Activated CD4-positive, CD25-positive, alpha-beta regulatory T cell (primary cell): Measurements from ENCODE around the gene CPEB1.
"Not testable (repeated sequence)": the region's sequence is repeated elsewhere in the genome, so short reads cannot be mapped to it uniquely, and the experiment has no call there.

Experiments
- DNase-seq, 4 experiments: peaks; one replicate each; lab custom pipeline; 2025; lab: John Stamatoyannopoulos, UW

The CPEB1 gene

DNA sequence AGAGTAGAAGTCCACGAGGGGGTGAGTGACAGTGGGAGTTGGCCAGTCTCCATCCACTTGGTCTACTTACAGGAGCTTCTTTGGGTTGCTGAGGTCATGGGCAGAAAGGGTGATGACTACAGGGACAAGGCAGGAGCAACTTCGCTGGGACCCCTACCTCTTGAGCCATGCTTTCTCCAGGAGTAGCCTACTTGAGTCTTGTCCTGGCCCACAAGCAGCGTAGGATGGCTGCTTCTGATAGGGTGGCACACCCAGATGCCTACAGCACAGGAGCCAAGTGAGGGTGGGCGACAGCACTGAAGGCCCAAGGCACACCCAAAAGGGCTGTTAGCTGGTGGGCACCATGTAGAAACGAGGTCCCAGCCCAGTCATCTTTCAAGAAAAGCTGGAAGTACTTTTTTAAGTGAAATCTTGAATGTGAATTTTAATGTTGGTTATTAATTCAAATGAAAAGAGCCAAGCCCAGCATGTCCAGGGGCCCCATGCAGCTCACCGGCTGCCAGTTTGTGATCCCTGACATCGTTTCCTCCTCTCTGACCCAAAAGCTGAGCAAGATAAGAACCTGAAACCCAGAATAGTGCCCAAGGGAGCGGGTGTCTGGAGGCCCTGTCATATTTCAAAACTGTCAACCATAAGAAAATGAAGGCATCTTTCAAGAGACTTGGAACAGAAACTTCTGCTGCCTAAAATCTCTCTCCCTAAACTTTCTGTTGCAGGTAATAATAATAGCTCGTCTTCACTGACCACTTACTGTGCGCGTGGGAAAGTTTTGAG lies 2.2 kb upstream of the CPEB1 start:
- DNase-seq = no peak

DNA sequence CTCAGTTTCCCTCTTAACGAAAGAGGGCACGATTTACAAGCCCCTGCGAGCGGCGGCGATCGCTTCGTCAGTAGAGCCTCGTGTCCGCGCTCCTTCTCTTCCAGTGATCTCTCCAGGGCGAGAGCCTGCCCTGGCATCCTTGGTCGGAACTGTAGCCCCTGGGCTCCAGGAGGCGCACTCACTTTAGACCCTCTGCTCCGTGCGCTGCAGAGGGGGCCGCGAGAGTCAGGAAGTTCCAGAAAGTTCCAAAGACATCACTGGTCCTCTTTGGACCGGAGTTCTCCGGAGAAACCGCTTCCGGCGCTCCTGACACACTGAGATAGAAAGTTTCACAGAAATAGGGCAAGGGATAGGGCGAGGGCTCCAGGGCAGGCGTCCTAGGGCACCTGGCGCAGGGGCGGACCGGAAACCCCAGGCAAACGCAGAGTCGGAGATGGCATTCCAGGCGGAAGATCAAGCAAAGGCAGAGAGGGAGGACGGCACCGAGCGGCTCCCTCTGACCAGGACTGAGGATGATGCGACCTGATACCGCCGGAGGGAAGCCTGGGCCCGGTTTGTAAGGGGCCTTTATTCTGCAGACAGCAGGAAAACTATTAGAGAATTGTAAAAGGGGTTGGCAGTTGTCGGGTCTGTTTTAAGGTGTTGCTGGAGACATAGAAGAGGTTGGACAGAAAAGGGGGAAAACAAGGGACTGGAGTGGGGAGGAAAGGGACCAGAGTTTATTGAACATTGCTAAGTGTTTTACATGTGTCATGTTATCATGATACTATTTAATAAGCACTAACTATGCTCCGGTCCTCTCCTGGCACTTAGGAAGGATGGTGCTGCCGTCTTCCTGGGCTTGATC lies 1.3 kb upstream of the CPEB1 start:
- DNase-seq = no peak

DNA sequence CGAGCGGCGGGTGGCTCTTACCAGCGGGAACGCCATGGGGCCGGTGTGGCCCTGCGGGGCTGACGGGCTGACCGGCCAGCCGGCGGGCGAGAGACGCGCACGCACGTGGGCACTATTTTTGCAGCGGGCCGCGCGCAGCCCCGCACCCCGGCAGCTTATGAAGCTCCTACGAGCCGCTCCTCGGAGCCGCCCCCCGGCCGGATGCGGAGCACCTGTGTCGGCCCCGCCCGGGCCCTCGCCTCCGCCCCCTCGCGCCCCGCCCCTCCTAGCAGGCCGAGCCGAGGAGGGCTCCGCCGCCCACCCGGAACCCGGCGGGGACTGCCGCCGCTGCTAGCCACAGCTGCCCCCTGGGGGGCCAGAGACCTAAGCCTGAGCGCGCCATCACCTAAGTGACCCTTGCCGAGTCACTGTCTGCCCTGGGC lies 683 bp upstream of the CPEB1 start:
- peak in 3 of 4 experiments; percentile 11 to 34 (median 33) for DNase-seq

DNA sequence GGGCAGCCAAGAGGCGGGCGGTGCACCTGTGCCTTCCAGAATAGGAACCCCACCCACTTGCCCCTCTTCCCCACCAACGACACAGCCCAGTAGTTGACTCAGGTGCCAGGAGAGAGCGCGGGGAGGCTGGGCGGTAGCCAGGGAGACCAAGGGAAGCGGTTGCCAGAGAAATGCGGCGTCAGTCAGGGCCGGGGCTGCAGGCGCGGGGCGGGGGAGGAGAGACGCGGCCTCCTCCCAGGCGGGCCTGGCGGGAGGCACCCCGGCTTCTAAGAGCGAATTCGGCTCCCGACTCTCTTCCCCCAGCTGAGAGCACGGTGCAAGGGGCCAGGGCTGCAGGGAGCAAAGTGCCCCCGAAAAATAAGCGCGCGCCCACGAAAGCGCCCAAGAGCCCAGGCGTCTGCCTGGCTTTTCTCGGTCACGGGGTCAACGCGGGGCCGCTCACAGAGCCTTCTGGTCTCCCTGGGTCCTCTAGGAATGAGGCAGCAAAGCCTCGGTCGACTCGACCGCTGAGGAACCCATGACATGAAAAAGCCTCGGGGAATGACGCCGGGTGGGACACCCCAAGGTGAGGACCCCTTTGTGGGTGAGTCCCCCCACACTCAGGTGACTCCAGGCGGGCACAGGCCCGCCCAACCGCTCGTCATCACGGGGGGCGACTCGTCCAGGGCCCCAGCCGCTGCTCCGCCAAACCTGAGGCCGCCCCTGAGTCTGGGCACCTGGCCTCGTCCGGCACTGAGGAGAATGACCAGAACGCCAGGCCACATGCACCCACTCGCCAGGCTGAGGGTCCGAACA lies 716 bp downstream of the CPEB1 start:
- no peak for DNase-seq

DNA sequence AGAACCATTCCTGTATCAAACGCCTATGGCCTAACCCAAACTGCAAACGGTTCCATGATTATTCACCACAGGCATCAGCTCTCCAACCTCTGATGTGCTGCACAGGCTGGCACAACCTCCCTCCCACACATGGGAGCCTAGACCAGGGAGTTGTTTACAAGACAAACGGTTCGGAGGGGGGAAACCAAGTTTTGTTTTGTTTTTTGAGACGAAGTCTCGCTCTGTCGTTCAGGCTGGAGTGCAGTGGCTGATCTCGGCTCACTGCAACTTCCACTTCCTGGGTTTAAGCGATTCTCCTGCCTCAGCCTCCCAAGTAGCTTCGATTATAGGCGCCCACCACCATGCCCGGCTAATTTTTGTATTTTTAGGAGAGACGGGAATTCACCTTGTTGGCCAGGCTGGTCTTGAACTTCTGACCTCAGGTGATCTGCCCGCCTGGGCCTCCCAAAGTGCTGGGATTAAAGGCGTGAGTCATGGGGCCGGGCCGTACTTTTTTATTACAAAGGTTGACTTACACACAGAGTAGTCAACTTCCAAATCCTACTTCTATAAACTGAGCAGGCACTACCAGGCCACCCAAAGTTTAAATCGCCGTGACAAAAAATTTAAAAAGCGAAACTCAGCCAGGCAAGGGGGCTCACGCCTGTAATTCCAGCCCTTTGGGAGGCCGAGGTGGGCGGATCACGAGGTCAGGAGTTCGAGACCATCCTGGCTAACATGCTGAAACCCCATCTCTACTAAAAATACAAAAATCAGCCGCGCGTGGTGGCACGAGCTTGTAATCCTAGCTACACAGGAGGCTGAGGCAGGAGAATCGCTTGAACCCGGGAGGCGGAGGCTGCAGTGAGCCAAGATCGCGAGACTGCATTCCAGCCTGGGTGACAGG lies 2.0 kb downstream of the CPEB1 start:
- DNase-seq = not testable (repeated sequence)

DNA sequence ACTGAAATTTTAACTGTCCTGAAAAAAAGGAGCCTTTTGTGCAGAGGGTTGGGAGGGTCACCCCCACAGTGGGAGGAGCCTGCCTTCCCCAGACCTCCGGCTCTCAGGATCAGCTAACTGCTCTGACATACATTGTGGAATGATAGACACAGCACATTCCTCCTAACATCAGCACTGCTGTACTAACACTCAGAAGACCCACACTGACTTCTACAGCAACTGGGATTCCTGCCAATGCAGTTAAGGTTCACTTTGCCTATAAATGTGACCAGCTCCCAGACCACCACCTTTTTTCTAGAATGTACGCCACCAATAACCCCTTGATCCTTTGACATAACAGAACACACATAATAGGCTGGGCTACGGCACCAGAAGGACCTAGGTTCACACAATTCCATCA lies 3.2 kb downstream of the CPEB1 start:
- no peak for DNase-seq

DNA sequence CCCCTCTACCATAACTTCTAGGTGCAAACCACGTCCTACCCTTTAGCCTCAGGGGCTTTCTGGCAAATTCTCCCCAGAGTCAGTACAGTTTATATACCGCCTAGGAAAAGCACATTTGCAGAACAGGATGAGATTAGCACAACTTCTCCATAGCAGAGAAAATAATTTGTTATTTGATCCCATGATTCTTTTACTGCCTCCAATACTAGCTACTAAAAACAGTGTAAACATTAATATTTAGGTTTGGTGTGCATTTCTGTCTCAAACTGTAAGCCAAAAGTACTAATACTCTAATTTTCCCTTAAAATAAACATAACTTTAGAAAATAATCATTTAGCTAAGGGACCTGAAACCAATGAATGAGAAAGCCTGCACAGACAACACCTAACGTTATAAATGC lies 4.5 kb downstream of the CPEB1 start:
- no peak for DNase-seq

DNA sequence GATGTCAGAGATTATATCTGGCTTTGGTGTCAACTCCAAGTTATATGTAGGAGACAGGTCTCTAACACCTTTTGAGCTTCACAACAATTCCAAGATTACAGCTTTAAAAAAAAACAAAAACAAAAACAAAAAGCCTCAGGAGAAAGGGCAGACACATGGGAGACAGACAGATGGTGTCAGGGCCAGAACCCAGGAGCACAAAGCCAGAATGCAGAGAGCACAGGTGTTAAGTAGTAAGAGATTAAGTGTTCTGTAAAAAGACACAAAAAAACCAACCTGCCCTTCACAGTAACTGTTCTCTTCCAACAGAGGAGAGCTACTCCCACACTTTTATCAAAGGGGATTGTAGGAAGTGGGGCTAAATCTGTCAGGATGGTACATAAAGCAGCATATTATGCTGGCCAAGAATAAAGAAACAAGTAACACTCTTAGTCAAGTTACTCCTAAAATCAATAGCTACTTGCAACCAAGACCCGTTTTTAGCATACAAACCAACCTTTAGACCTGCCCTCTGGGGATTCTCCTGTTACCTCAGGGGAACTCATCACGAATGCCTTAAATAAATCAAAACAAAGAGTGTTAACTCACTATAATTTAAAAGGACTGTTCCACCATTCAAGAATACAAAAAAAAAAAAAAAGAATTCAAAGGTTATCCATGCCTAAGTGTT lies 5.9 kb downstream of the CPEB1 start:
- DNase-seq = no peak

DNA sequence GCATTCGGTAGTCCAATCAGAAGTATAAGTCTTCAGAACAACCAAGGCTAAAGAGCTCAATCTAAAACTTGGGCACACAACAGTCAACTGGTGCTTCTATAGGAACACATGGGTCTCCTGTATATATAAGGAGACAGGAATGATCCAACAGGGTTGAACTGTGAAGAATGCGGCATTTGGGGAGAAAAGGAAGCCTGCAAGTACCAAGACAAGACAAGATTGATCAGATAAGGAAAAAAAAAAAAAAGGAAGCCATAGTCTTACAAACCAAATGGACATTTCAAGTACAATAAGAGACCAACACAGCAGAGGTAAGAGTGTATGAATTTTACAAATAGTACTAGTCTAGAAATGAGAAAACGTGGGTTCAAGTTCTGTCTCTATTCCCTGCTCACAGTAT lies 6.5 kb downstream of the CPEB1 start:
- DNase-seq = no peak

DNA sequence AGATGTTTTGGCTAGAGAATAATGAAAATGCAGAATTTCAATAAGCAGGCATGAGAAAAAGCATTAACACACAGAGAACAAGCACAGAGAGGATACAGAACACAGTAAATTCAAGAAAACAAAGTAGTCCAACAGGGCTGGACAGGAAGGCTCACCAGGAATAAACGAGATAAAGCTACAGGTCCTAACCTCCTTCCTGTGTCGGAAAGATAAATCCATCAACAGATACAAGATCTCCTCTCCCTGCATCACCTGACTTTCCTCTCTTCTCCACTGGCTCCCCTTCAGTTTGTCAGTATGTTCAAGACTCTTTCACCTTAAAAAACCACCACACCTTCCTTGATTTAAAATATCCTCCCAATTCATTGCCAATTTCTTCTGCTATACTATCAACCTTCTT lies 11.4 kb downstream of the CPEB1 start:
- no peak for DNase-seq

DNA sequence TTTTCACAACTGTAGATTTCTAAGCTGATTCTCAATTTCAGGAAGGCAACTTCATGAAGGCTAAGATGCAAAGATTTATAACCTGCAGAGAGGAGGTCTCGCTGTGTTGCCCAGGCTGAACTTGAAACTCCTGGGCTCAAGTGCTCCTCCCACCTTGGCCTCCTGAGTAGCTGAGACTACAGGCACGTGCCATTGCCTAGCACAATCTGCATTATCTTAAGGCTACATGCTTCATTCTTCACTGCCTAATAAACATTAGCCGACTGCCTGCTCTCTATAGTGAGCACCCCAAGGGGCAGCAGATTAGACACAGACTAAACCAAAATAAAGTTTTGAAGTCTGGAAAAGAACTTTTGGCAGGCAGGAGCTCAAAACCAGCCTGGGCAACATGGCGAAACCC lies 17.1 kb downstream of the CPEB1 start:
- DNase-seq = no peak

DNA sequence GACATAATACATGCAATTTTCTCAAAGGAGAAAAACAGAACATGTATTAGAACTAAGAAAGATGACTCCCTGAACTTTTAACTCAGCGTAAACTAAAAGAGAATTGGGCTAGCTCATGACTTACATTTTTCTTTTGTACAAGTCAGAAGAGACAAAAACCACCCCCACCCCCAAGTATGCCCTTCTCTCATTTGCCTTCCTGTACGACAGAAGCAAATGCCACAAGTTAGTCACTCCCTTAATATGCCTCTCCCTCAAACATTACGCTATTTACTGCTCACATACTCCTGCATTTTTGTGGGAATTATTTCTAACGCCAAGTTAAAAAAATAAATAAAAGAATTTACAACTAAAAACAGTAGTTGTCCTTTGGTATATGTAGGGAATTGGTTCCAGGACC lies 22.0 kb downstream of the CPEB1 start:
- DNase-seq = no peak

DNA sequence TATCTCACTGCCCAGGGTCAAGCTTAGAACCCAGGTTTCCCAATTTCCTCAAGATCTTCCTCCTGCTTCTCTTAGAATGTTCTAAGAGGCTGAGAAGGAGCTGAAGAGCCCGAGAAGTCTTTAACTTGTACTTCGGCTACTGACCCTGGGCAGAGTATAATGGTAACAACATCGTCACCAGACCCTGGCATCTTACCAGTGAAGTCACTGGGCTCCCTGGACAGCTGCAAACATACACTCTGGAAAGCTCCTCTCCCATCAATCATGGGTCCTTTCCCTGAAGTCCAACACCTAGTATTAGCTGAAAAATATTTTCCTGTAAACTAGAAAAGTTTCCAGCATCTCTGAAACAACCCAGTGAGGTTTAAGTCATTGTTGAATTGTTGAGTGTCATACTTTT lies 22.7 kb downstream of the CPEB1 start:
- DNase-seq = no peak

DNA sequence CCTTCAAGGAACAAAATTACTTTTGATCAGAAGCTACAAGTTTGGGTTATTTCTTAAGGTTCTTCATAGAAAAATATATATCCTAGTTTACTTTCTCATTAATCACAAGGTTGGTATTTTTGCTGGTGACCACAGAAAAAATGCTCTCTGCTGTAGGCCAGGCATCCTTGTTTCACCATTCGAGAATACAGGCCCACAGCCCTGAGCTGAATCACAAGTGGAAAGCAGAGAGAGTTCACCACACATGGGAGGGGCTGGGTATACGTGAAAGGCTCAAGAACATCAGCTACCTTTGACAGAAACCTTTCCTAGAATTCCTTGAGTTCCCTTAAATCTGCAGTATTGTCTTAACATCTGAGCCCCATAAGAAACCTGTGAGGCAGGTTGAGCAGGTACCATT lies 23.2 kb downstream of the CPEB1 start:
- no peak for DNase-seq

DNA sequence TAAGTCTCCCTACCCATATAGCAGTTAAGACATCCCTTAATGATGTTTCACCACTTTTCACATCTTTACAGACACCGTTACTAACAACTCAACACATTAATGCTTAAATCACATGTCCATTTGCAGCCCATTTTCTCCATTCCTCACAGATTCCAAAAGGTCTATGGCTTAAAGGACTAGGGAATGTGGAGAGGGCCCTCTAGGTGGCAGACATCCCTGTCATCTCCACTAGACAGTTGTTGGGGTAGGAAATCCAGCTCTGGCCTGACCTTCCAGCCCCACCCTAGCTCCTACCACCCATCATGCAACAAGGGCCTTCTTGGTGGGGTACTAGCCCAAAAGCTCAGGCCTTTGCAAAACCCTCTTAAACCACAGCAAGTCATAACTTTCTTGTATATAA lies 25.2 kb downstream of the CPEB1 start:
- no peak for DNase-seq

DNA sequence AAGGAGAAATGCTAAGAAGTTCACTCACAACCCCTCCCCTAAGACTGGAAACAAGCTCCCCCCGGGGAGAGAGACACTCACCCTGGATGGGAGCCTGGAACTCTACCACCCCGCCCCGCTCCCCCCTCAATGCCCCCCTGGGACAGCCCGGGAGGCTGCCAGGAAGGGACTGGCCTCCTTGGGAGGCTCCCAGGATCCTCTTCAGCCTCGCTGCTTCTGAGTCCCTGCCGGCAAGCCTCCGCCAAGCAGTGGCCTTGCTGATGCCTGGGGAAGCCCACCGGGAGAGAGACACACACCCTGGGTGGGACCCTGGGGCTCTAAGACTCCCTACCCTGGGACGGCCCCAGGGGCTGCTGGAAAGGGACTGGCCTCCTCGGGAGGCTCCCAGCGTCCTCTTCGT lies 33.4 kb downstream of the CPEB1 start:
- DNase-seq = no peak

DNA sequence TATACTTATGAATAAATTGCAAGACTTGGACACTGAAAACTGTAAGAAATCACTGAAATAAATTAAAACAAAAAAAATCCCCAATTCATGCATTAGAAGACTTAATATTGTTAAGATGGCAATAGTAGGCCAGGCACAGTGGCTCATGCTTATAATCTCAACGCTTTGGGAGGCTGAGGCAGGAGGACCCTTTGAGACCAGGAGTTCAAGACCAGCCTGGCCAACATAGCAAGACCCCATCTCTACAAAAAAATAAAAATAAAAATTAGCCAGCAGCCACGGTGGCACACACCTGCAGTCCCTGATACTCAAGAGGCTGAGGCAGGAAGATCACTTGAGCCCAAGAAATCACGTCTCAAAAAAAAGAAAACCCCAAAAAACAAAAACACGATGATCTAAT lies 35.8 kb downstream of the CPEB1 start:
- DNase-seq = no peak

DNA sequence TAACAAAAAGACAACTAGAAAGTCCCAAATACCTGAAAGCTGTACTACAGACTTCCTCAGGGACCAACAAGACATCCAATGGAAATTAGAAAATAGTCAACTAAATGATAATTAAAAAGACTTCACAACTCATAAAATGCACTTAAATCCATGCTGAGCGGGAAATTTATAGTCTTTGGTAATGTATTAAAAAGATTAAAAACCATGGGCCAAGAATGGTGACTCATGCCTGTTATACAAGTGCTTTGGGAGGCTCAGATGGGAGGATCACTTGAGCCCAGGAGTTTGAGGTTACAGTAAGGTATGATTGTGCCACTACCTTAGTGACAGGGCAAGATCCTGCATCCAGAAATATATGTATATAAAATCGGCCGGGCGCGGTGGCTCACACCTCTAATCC lies 45.0 kb downstream of the CPEB1 start:
- no peak for DNase-seq

DNA sequence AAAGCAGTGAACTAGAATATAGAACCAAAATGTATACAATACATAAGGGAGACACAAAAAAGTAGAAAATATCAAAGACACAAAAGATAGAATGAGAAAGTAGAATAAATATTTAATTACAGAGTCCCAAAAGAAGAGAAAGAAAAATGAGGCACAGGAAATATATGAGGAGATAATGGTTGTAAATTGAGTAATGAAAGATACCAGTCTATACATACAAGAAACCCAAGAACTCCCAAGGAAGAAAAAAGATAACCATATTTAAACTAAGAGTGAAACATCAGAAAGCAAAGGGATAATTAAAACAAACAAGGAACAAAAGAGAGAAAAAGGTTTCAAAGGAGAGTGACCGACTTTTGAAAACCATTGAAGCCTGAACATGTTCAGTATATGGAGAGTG lies 47.3 kb downstream of the CPEB1 start:
- no peak for DNase-seq

DNA sequence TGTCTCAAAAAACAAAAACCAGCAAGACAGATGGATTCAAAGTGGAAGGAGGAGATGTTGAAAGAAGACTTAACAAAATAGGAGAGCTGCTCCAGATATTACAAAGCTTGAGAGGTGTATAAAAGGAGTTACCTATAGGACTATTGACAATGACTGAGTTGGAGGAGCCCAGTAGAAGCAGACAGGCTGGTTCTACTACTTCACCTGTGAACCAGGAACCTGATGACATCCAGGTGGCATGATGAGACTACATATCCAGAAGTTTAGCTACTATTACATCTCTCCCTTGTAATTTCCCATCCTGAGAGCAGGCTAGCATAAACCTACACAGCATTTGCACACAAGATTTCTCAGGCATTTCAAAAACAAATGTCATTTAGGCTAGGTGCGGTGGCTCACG lies 49.3 kb downstream of the CPEB1 start:
- no peak for DNase-seq

DNA sequence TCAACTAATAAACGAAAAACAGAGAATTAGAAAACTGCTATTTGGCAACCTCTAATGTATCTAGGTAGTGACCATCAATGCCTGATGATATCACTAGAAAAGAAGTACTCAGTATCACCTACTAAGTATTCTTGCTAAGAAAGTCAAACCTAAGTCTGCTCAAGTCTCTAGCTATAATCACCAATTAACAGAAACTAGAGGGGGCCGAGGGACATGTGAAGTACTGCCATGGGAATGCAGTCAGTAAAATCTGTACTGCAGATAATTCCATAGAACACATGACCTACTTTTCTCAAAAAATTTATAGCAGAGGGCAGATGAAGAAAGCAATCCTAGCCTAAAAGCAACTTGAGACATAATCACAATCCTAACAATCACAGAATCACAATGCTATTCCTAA lies 51.4 kb downstream of the CPEB1 start:
- DNase-seq = no peak
